Thyroid gland (tissue), 4 donors: ENCODE measurements around the gene TRPC3.

ENCODE experiments used
- POLR2A ChIP-seq, 2 donors: fragments of 450-650 bp; IDR thresholded peaks; one replicate each; pipeline ENCODE4 v1.6.1; 2017; ENCODE audit warnings: antibody characterized with exemption in 2 of 2, mild to moderate bottlenecking in 2 of 2, moderate library complexity in 1 of 2
- TF ChIP-seq, protein P1 (sequence below), 6 experiments: fragments of 200-600 bp in 3 of 6; fragments of 450-650 bp in 3 of 6; sonication (generic) in 3 of 6; IDR thresholded peaks; one replicate each; pipeline ENCODE4 v1.5.1; 2016 to 2019; ENCODE audit warnings: antibody characterized with exemption in 6 of 6, mild to moderate bottlenecking in 2 of 6, inconsistent platforms in 1 of 6, moderate library complexity in 1 of 6

DNA sequence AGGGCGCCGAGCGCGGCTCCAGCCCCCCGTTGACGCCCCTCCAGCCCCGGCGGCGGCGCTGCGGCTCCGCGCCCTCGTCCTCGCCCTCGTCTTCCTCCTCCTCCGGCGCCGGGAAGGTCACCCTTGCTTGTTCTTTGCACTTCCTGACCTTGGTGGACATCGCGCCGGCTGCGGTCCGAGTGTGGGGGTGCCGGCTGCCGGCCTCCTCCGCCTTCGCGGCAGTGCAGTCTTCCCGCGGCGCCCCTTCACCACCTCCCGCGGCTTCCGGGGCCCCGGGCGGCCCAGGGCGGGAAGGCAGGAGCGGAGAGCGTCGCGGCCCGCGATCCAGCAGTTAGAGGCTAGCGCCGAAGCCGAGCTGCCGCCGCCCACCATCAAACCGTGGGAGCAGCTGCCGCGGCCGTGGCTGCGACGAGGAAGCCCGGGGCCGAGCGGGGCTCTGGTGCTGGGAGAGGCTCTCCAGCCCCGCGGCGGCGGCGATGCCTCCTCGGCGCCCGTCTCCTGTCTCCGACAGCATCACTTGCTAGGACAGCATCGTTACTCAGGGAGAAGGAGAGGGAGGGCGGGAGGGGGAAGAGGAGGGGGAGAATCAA, at the start of gene TRPC3:
- TF ChIP-seq POLR2A (IDR thresholded peaks at IDR 0.05), result no peak
- TF ChIP-seq, protein P1, sequence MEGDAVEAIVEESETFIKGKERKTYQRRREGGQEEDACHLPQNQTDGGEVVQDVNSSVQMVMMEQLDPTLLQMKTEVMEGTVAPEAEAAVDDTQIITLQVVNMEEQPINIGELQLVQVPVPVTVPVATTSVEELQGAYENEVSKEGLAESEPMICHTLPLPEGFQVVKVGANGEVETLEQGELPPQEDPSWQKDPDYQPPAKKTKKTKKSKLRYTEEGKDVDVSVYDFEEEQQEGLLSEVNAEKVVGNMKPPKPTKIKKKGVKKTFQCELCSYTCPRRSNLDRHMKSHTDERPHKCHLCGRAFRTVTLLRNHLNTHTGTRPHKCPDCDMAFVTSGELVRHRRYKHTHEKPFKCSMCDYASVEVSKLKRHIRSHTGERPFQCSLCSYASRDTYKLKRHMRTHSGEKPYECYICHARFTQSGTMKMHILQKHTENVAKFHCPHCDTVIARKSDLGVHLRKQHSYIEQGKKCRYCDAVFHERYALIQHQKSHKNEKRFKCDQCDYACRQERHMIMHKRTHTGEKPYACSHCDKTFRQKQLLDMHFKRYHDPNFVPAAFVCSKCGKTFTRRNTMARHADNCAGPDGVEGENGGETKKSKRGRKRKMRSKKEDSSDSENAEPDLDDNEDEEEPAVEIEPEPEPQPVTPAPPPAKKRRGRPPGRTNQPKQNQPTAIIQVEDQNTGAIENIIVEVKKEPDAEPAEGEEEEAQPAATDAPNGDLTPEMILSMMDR (IDR thresholded peaks at IDR 0.05), result no peak
